ENCODE data around the gene FCHSD1.

The FCHSD1 gene

GRCh38 chr5:141641634-141642267 is 9.5 kb downstream of the FCHSD1 start:
- H3K27me3 Mint-ChIP-seq = no peaks in the 10 kb centered on the region
- peaks cover 16 to 41% of the 10 kb centered on the region in 2 donors for H3K36me3 Mint-ChIP-seq
- peaks cover 17% of the 10 kb centered on the region in 2 donors for H3K4me1 Mint-ChIP-seq

GRCh38 chr5:141640698-141641097 is 10.5 kb downstream of the FCHSD1 start:
- Mint-ChIP-seq H3K4me1 (peaks cover 19 to 24% of the 10 kb centered on the region in 2 donors), H3K4me3 (no peak overlapping the region), H3K36me3 (peaks cover 6 to 31% of the 10 kb centered on the region in 2 donors), H3K9me3 (no peaks in the 10 kb centered on the region), H3K27me3 (no peaks in the 10 kb centered on the region), H3K27ac (peak overlapping the region; percentile 81)
- ATAC-seq (replicated peaks) (no peak), DNase-seq (no peak)

More at GRCh38 chr5:141641634-141642267, 9.5 kb downstream of the FCHSD1 start:
- no peaks in the 10 kb centered on the region for H3K9me3 Mint-ChIP-seq
- H3K27ac Mint-ChIP-seq = no peak overlapping the region
- no peak overlapping the region for H3K4me3 Mint-ChIP-seq
- DNase-seq (no peak), ATAC-seq (replicated peaks) (no peak)

GRCh38 chr5:141640051-141640415 is 11.2 kb downstream of the FCHSD1 start:
- no peak overlapping the region for H3K4me3 Mint-ChIP-seq
- no peak for ATAC-seq (replicated peaks)
- H3K27me3 Mint-ChIP-seq = no peaks in the 10 kb centered on the region
- no peak for DNase-seq
- H3K9me3 Mint-ChIP-seq = no peaks in the 10 kb centered on the region
- no peak overlapping the region for H3K27ac Mint-ChIP-seq
- H3K36me3 Mint-ChIP-seq = peaks cover 5 to 32% of the 10 kb centered on the region in 2 donors
- peaks cover 23 to 31% of the 10 kb centered on the region in 2 donors for H3K4me1 Mint-ChIP-seq

GRCh38 chr5:141639357-141640050 is 11.7 kb downstream of the FCHSD1 start:
- no peak for ATAC-seq (replicated peaks)
- H3K4me1 Mint-ChIP-seq = peaks cover 27 to 36% of the 10 kb centered on the region in 2 donors
- no peaks in the 10 kb centered on the region for H3K9me3 Mint-ChIP-seq
- DNase-seq = no peak
- no peak overlapping the region for H3K4me3 Mint-ChIP-seq
- peaks cover 1 to 28% of the 10 kb centered on the region in 2 donors for H3K36me3 Mint-ChIP-seq
- H3K27me3 Mint-ChIP-seq = no peaks in the 10 kb centered on the region
- no peak overlapping the region for H3K27ac Mint-ChIP-seq

GRCh38 chr5:141638771-141639170 is 12.4 kb downstream of the FCHSD1 start:
- H3K9me3 Mint-ChIP-seq = no peaks in the 10 kb centered on the region
- no peak for ATAC-seq (replicated peaks)
- no peak overlapping the region for H3K4me3 Mint-ChIP-seq
- H3K36me3 Mint-ChIP-seq = peaks cover 0 to 21% of the 10 kb centered on the region in 2 donors
- no peak for DNase-seq
- H3K4me1 Mint-ChIP-seq = peaks cover 32 to 44% of the 10 kb centered on the region in 2 donors
- H3K27ac Mint-ChIP-seq = no peak overlapping the region
- H3K27me3 Mint-ChIP-seq = no peaks in the 10 kb centered on the region

GRCh38 chr5:141637767-141638419 is 13.3 kb downstream of the FCHSD1 start:
- Mint-ChIP-seq H3K9me3 (no peaks in the 10 kb centered on the region), H3K27ac (peak overlapping the region; percentile 93), H3K4me1 (peaks cover 34 to 49% of the 10 kb centered on the region in 2 donors), H3K36me3 (peaks cover 0 to 20% of the 10 kb centered on the region in 2 donors), H3K4me3 (peak overlapping the region; percentile 91 to 92), H3K27me3 (no peaks in the 10 kb centered on the region)
- ATAC-seq (replicated peaks) (peak; percentile 33), DNase-seq (peak; percentile 31)

GRCh38 chr5:141637123-141637766 is 14.0 kb downstream of the FCHSD1 start:
- H3K9me3 Mint-ChIP-seq = no peaks in the 10 kb centered on the region
- peak overlapping the region; percentile 93 for H3K27ac Mint-ChIP-seq
- H3K36me3 Mint-ChIP-seq = peaks cover 4 to 20% of the 10 kb centered on the region in 2 donors
- H3K4me3 Mint-ChIP-seq = peak overlapping the region; percentile 91 to 92
- ATAC-seq (replicated peaks) (peak; percentile 30 to 48), DNase-seq (peak; percentile 31)
- H3K4me1 Mint-ChIP-seq = peaks cover 38 to 53% of the 10 kb centered on the region in 2 donors
- no peaks in the 10 kb centered on the region for H3K27me3 Mint-ChIP-seq

- Mint-ChIP-seq H3K27ac (peak within 1 kb of the TSS; percentile 93), H3K4me3 (peak within 1 kb of the TSS; percentile 91 to 92), H3K4me1 (peaks cover 33 to 47% of the 10 kb centered on the region in 2 donors), H3K9me3 (no peaks in the 10 kb centered on the region), H3K36me3 (peaks cover 6 to 19% of the 10 kb centered on the region in 2 donors), H3K27me3 (no peaks in the 10 kb centered on the region)
- peak; percentile 80 to 88 for ATAC-seq (replicated peaks)
- DNase-seq = peak; percentile 90
Measured at GRCh38 chr5:141636413-141637122, 14.7 kb downstream of the FCHSD1 start, which contains the start of the genes HDAC3 and RELL2. TSS of gene HDAC3 (minus strand) at chr5:141636849. CDS start at chr5:141636790, 59 bp downstream. TSS of gene RELL2 (plus strand) at chr5:141636997. CDS start at chr5:141638226, 1,229 bp downstream.

- no peak for DNase-seq
- peak overlapping the region; percentile 77 for H3K27ac Mint-ChIP-seq
- ATAC-seq (replicated peaks) = no peak
Measured at GRCh38 chr5:141636106-141636412, 15.2 kb downstream of the FCHSD1 start.

GRCh38 chr5:141635646-141636045 is 15.6 kb downstream of the FCHSD1 start:
- no peak for DNase-seq
- H3K9me3 Mint-ChIP-seq = no peaks in the 10 kb centered on the region
- peak overlapping the region; percentile 77 for H3K27ac Mint-ChIP-seq
- peaks cover 32 to 44% of the 10 kb centered on the region in 2 donors for H3K4me1 Mint-ChIP-seq
- H3K36me3 Mint-ChIP-seq = peaks cover 6 to 10% of the 10 kb centered on the region in 2 donors
- no peaks in the 10 kb centered on the region for H3K27me3 Mint-ChIP-seq
- ATAC-seq (replicated peaks) = no peak
- H3K4me3 Mint-ChIP-seq = peak overlapping the region; percentile 91 to 92

More at GRCh38 chr5:141636106-141636412, 15.2 kb downstream of the FCHSD1 start:
- Mint-ChIP-seq H3K4me3 (peak overlapping the region; percentile 91 to 92), H3K9me3 (no peaks in the 10 kb centered on the region), H3K27me3 (no peaks in the 10 kb centered on the region), H3K36me3 (peaks cover 6 to 14% of the 10 kb centered on the region in 2 donors), H3K4me1 (peaks cover 32 to 44% of the 10 kb centered on the region in 2 donors)

GRCh38 chr5:141634720-141635119 is 16.5 kb downstream of the FCHSD1 start:
- no peaks in the 10 kb centered on the region for H3K9me3 Mint-ChIP-seq
- peak overlapping the region; percentile 60 for H3K27ac Mint-ChIP-seq
- DNase-seq (no peak), ATAC-seq (replicated peaks) (no peak)
- H3K27me3 Mint-ChIP-seq = no peaks in the 10 kb centered on the region
- peaks cover 10 to 14% of the 10 kb centered on the region in 2 donors for H3K36me3 Mint-ChIP-seq
- peak overlapping the region in 1 of 2 donors; percentile 91 for H3K4me3 Mint-ChIP-seq
- peaks cover 32 to 44% of the 10 kb centered on the region in 2 donors for H3K4me1 Mint-ChIP-seq

- Mint-ChIP-seq H3K9me3 (no peaks in the 10 kb centered on the region), H3K36me3 (peaks cover 15 to 21% of the 10 kb centered on the region in 2 donors), H3K4me3 (peak overlapping the region; percentile 58 to 60), H3K4me1 (peaks cover 32 to 49% of the 10 kb centered on the region in 2 donors), H3K27ac (peak overlapping the region; percentile 42), H3K27me3 (no peaks in the 10 kb centered on the region)
- peak; percentile 81 for ATAC-seq (replicated peaks)
- DNase-seq = peak; percentile 26
Measured at GRCh38 chr5:141633871-141634561, 17.2 kb downstream of the FCHSD1 start.

- peaks cover 27 to 35% of the 10 kb centered on the region in 2 donors for H3K36me3 Mint-ChIP-seq
- H3K27ac Mint-ChIP-seq = no peak overlapping the region
- peaks cover 32 to 51% of the 10 kb centered on the region in 2 donors for H3K4me1 Mint-ChIP-seq
- H3K9me3 Mint-ChIP-seq = no peaks in the 10 kb centered on the region
- no peaks in the 10 kb centered on the region for H3K27me3 Mint-ChIP-seq
- DNase-seq (no peak), ATAC-seq (replicated peaks) (no peak)
- no peak overlapping the region for H3K4me3 Mint-ChIP-seq
Measured at GRCh38 chr5:141632650-141633049, 18.6 kb downstream of the FCHSD1 start.
